A549 (cell line): ENCODE data around the gene PPP1CC.

Source experiments
- E2F6 ChIP-seq: IDR thresholded peaks from 2 replicates; pipeline ENCODE4 v1.6.1; 2012; ENCODE audit warnings: low read depth, borderline replicate concordance
- FOSB ChIP-seq: fragments of 250-450 bp; sonication (Bioruptor Pico); IDR thresholded peaks from 2 replicates; pipeline ENCODE4 v1.5.0; 2020; ENCODE audit warnings: mild to moderate bottlenecking, moderate library complexity
- GATA3 ChIP-seq: IDR thresholded peaks from 2 replicates; pipeline ENCODE4 v1.6.1; 2012; ENCODE audit warnings: borderline replicate concordance
- MYC ChIP-seq: IDR thresholded peaks from 2 replicates; pipeline ENCODE4 v1.6.1; 2012; ENCODE audit warnings: mild to moderate bottlenecking, inconsistent platforms, low read length, improper control_type of control experiment, borderline replicate concordance
- POLR2A ChIP-seq: IDR thresholded peaks from 2 replicates; pipeline ENCODE4 v1.6.1; 2012; ENCODE audit warnings: mild to moderate bottlenecking, low read length
- POLR2AphosphoS2 ChIP-seq: conservative IDR thresholded peaks from 2 replicates; pipeline ENCODE4 v1.6.1; 2012; ENCODE audit warnings: low read length, improper control_type of control experiment, inconsistent platforms
- SMC3 ChIP-seq: fragments of >200 bp; sonication (Bioruptor Twin); formaldehyde crosslinking; IDR thresholded peaks from 3 replicates; pipeline ENCODE4 v1.6.1; 2018; ENCODE audit warnings: inconsistent platforms
- TF ChIP-seq, protein P1 (sequence below): fragments of >200 bp; sonication (Bioruptor Twin); formaldehyde crosslinking; IDR thresholded peaks from 3 replicates; pipeline ENCODE4 v1.5.1; 2016

GRCh38 chr12:110697236-110697635 is 45.5 kb downstream of the PPP1CC start:
- TF ChIP-seq POLR2AphosphoS2 (no peak), E2F6 (no peak), GATA3 (no peak), SMC3 (no peak), FOSB (CRISPR knock-in tag) (no peak), MYC (no peak), POLR2A (no peak)
- TF ChIP-seq, protein P1, sequence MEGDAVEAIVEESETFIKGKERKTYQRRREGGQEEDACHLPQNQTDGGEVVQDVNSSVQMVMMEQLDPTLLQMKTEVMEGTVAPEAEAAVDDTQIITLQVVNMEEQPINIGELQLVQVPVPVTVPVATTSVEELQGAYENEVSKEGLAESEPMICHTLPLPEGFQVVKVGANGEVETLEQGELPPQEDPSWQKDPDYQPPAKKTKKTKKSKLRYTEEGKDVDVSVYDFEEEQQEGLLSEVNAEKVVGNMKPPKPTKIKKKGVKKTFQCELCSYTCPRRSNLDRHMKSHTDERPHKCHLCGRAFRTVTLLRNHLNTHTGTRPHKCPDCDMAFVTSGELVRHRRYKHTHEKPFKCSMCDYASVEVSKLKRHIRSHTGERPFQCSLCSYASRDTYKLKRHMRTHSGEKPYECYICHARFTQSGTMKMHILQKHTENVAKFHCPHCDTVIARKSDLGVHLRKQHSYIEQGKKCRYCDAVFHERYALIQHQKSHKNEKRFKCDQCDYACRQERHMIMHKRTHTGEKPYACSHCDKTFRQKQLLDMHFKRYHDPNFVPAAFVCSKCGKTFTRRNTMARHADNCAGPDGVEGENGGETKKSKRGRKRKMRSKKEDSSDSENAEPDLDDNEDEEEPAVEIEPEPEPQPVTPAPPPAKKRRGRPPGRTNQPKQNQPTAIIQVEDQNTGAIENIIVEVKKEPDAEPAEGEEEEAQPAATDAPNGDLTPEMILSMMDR, result no peak
